HS-27A (cell line): Measurements from ENCODE around the gene KLHDC9.
"Not testable (repeated sequence)": the region's sequence is repeated elsewhere in the genome, so short reads cannot be mapped to it uniquely, and the experiment has no call there.

Experiments used
- DNase-seq: peaks from one replicate; pipeline ENCODE4 v3.0.0-alpha.2; 2012; ENCODE audit warnings: low read depth, missing footprints

The KLHDC9 gene, protein sequence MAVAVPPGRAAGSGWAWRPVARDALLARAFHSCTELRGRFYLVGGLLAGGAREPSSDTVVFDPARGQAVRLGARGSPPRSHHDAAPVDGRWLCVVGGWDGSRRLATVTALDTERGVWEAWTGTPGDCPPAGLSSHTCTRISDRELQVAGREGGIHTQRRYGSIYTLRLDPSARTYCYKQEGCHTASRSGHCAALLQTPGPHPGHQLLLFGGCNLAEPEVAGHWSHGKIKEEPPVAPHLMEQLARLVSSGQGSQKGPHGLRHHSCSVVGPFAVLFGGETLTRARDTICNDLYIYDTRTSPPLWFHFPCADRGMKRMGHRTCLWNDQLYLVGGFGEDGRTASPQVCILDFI

DNA sequence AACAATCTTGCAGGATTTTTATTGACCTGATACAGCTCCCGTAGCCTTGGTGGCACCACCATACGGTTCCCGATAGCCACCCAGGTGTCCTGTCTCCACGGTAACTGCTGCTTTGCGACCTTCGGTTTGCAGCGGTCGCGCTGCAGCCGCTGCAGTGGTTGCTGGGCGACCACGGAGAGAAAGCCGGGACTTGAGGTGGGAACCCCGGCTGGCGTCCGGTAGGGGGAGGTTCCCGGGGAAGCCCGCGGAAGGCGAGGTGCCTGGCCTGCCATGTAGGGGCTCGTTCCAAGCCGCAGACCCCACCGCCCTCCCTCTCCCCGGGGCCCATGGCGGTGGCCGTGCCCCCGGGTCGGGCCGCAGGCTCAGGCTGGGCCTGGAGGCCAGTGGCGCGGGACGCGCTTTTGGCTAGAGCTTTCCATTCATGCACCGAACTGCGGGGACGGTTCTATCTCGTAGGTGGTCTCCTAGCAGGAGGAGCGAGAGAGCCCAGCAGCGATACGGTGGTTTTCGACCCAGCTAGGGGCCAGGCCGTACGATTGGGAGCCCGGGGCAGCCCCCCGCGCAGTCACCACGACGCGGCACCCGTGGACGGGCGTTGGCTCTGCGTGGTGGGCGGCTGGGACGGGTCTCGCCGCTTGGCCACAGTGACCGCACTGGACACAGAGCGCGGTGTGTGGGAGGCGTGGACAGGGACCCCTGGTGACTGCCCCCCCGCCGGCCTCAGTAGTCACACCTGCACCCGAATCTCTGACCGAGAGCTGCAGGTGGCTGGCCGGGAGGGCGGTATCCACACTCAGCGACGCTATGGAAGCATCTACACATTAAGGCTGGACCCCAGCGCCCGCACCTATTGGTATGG is at the start of gene KLHDC9:
TSS of gene KLHDC9 (plus strand) at position 152 of the 859 bp plus-strand sequence. CDS start at position 327, 175 bp downstream.
- DNase-seq = no peak

DNA sequence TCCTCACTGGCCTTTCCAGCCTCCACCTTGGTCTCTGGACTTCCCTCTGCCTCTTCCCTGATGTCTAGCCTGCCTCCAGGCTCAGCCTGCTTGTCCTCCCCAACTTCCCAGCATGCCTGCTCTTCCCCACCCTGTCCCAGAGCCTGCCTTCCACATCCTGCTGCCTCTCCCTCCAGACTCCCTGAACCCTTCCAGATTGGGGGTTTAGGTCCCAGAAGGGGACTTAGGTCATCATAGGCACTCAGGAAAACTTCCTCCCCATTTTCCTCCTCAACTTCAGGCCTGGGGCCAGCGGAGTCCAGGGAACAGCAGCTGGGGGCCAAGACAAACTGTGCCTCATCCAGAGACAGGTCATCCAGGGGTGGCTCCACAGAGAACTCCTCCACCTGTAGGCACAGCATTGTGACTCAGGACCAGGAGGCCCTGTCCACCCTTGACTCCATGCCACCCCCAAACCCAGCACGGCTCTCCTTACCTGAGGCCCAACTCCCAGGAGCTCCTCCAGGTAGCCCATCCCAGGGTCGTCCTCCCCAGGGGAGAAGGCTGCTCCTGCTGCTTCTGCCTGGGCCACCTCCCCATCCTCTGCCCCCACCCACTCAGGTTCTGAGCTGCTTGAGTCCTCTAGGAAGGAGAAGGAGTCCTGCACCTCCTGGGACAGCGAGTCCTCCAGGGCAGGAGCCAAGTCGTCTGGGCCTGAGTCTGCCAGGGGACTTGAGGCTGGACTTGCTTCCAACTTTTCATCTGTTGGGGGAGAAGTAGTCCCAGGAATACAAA is 49.0 kb upstream of the KLHDC9 start:
- no peak for DNase-seq

DNA sequence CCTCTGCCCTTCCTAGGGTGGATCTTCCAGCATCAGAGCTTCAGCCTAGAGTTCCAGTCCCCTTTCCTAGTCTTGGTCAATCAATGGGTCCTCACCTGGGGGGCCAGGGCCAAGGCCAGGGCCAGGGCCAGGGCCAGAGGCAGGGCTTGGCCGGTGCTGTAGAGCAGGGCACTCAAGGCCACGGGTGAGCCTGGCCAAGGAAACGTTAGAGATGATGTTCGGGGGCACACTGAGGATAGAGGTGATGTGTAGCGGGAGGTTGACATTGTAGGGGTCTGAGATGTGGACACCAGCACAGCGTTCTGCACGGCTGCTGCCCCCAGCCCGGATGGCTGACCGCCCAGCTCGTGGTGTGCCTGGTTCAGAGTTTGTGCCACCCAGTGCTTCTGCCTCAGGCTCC is 46.9 kb upstream of the KLHDC9 start:
- DNase-seq = no peak

DNA sequence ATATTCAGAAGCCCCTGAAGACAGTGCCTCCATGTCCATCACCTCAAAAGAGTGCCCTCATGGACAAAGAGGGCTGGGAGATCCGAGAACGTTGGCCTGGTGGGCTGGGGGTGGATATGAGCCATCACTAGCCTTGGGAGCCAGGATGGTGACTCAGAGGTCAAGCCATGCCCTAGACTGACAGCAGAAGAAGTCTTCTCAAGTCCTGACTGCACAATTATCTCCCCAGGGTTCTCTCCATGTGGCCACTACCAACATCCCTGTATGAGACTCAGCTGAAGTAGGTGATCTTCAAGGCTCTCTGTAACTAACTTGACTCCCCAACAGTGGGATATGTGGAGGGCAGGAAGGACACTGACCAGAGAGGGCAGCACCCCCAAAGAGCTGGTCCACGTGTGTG is 45.3 kb upstream of the KLHDC9 start:
- no peak for DNase-seq

DNA sequence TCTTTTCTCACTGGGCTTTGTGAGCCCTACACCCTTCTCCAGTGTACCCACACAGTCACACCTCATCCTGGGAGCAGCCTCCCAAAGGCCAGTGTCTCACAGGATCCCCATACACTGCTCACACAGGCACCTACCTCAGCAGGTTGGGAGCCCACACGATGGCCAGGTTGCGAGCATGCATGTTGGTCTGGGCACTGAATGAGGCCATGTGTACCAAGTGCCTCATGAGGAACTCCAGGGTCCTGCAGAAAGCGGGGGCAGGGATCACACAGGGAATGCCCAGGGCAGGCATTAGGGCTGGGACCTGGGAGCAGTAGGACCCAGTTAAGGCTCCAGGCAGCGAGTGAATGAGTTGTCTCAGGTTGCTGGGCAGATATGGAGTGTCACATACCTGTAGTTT is 43.9 kb upstream of the KLHDC9 start:
- no peak for DNase-seq

DNA sequence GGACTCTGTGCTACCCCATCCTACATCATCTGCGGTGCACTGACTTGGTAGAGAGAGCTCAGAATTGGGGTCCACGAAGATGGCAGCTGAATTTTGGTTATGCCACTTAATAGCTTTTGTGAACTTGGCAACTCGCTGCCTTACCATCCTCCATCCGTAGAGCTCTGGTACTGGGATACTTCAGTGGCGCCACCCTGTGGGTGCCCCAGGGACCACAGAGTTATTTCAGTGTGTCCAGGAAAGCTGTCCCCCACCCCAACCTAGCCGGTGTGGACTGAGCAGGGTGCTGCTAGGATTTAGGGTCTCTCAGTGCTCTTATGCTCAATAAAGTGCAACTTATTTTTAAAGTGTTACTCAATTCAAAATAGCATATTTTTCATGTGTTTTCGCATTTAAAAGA is 43.4 kb upstream of the KLHDC9 start:
- DNase-seq = no peak

DNA sequence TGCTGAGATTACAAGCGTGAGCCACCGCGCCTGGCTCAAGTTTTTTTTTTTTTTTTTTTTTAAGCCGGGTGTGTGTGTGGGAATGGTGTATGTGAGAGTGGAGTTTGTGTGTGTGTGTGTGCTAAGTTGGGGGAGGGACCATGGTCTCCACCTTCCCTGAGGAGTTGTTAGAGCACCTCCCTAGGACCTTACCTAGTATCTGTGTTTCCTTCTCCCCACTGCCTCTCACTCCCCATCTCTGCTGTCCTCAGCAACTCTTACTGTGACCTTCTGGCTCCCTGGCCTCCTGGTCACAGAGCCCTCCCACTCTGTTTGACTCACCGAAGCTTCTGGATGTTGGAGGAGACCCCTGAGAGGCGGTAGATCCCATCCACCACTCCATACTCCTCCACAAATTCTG is 38.9 kb upstream of the KLHDC9 start:
- no peak for DNase-seq

DNA sequence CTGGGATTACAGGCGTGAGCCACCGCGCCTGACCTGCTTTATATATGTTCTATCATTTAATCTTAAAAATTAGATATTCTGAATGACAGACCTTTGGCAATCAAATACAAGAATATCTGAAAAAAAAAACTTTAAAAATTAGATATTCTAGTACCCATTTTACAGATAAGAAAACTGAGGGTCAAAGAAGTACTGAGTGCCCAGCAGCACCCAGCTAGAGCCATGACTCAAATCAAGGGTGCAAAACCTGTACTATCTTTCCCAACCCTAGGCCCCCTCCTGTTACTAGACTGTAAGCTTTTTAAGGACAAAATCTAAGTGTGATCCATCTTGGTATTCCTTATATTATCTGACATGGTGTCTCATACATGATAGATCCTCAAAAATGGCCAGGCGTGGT is 36.7 kb upstream of the KLHDC9 start:
- no peak for DNase-seq

DNA sequence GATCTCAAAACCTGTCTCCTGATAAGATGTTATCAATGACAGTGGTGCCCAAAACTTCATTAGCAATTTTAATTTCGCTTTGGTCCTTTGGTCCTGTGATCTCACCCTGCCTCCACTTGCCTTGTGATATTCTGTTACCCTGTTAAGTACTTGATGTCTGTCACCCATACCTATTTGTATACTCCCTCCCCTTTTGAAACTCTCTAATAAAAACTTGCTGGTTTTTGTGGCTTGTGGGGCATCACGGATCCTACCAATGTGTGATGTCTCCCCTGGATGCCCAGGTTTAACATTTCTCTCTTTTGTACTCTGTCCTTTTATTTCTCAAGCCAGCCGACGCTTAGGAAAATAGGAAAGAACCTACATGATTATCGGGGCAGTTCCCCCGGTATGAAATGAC is 34.2 kb upstream of the KLHDC9 start:
- not testable (repeated sequence) for DNase-seq

DNA sequence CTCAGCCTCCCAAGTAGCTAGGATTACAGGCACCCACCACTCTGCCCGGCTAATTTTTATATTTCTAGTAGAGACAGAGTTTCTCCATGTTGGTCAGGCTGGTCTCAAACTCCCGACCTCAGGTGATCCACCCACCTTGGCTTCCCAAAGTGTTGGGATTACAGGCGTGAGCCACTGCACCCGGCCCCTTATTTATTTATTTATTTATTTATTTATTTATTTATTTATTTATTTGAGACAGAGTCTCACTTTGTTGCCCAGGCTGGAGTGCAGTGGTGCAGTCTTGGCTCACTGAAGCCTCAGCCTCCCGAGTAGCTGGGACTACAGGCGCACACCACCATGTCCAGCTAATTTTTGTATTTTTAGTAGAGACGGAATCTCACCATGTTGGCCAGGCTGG is 32.5 kb upstream of the KLHDC9 start:
- DNase-seq = not testable (repeated sequence)

DNA sequence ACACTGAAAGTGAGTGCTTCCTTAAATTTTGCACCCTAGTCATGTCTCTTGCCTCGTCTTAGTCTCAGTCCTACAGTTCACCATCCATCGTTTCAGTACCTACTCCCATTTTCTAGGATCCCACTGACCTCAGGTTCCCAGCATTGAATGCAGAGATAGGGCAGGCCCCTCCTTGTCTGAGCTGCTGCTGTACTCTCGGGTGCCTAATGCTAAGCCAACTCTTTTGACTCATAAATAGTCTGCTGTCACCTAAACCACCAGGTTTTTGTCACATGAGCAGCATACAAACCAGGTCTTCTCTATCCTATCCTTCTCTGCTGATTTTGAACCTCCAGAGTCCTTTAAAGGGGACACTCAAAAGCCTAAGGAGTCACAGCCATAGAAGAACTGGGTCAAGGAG is 31.5 kb upstream of the KLHDC9 start:
- no peak for DNase-seq

DNA sequence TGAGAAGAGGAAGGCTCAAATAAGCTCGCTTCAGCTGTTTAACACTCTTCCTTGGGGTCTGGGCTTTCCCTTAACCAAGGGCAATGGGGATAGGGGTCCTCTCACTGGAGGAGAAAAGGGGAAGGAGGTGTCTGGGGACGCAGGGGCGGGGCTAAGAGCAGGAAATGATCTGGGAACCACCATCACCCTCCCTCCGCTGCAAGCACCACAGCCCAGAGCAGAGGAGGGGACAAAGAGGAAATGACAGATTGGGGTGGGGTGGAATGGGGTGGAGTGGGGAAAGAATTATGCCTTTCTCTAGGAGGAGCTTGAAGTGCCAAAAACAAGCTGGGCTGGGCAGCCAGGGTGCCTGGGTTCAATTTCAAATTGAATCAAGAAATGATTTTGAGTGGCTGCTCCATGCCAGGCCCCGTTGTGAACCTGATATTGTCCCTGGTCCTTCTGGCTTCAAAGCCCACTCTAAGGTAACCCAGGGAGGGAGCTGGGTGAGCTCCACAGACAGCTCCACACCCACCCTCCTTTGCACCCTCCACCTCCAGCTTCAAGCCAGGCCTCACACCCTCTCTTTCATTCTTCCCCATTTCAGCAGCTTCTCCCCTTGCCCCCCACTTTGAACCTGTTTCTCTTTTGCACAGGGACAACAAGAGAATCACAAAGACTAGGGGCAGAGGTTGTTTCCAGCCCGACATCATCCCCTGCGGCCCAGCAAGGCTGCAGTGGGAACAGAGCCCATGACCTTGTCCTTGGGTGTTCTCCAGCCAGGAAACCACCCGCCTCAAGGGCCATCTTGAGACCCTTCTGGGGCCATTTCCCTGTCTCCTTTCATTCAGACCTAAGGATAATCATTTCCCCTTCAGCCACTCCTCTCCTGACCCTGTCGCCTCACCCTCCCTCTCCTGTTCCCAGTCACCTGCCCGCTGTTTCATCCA is 29.6 kb upstream of the KLHDC9 start:
- DNase-seq = no peak

DNA sequence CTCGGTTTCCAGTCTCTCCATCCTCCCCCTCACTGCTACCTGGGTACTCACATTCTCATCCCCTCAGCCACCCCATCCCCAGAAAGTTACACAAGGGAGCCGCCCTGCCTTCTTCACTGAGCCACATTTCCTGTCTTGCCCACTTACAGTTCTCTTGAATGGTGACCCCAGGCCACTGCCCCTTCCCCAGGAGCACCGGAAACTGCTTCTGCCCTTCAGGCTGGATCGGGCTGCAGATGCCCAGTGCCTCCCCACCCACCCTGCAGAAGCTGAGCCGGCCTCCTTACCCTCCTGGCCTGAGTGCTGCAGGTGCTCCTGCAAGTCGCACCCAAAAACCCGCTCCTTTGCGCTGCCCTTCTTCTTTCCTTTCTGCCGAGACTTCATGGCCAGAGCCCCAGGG is 28.9 kb upstream of the KLHDC9 start:
- no peak for DNase-seq

DNA sequence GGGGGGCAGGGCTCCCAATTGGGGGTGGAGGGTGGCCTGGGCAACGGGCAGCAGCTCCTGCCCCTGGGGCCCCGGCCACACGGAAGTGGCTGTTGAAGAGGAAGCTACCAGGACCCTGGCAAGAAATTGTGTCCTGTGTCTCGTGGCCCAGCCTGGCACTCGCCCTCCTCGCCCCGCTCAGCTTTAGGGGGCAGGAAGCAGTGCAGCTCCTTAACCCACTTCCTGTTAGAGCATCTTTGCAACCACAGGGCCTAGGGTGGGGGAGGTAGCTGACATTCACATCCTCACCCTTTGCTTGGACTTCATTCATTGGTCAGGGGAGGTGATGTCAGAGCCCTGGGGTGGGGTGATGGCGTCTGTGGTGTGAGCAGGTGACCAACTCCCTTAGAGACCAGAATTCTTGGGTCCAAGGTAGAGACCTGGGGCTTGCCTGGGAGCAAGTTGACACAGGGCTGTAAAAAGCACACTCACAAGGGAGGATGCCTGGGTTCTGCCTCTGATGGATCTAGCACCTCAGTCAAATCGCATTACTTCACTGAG is 28.4 kb upstream of the KLHDC9 start, which contains the start of gene ARHGAP30:
TSS of gene ARHGAP30 (minus strand) at position 161 of the 540 bp plus-strand sequence. CDS start 267 bp downstream, outside the sequence.
- DNase-seq = no peak

DNA sequence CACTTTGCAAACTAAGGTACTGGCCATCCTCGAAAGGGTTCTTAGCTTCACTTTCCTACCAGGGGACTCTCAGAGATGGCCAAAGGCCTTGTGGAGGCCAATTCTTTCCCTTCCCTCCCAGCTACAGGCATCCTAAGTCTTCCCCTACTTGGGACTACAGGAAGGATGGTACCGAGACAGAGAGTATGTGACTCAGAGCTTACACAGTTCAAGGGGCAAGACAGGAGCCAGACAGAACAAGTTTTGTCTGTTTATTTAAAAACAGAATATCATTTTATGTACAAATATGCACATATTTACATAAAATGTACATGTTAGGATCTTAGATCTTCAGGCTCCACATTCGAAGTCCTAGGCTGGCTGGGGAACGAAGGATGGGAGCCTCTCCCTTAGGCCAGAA is 27.4 kb upstream of the KLHDC9 start:
- DNase-seq = no peak

DNA sequence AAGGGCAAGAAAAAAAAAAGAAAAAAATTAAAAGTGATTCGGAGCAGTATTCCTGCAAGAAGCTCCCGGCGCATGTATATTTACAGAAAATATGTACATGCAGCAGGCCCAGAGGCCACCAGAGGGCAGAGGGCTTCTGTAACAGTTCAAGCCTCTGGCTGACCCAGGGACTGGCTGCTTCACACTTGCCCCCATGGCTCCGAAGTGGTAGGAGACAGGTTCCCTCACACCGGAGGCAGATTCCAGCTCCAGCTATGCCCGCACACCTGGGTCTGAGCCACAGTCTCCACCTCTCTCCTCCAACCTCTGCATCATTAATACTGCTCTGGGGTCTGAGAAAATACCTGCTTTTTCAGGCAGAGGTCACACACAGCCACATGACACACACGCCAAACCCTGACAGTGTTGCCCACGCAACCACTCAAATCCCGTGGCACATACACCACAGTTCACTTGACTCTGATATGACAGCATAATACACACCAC is 26.2 kb upstream of the KLHDC9 start:
- DNase-seq = no peak

DNA sequence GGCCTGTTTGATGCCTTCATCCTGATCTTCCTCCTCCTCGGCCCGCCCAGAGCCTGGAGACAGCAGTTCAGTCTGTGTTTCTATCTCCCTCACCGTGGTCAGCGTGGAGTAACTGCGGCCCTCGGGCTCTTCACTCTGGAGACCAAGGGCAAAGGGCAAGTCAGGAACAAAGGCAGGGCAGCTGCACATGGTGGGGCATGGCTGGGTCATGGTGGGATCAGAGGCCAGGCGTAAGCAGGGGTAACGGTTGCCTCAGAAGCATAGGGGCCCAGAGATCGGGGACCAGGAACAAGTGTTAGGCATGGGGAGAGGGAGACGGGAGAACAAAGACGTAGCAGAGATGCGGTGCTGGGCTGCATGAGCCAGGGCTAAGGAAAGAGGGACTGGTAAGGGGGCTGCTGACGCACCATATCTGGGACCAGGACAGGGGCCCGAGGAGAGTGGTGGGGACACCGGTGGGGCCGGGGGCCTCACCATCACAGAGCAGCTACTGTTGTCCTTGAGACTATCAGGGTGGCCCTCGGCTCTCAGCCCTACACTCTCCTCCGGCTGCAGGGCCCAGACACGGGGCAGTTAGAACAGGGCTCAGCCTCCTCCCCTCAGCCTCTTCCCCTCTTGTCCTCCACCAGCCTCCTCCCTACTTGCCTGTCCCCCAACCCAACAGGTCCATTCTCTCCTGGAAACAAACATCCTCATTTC is 25.3 kb upstream of the KLHDC9 start:
- no peak for DNase-seq

DNA sequence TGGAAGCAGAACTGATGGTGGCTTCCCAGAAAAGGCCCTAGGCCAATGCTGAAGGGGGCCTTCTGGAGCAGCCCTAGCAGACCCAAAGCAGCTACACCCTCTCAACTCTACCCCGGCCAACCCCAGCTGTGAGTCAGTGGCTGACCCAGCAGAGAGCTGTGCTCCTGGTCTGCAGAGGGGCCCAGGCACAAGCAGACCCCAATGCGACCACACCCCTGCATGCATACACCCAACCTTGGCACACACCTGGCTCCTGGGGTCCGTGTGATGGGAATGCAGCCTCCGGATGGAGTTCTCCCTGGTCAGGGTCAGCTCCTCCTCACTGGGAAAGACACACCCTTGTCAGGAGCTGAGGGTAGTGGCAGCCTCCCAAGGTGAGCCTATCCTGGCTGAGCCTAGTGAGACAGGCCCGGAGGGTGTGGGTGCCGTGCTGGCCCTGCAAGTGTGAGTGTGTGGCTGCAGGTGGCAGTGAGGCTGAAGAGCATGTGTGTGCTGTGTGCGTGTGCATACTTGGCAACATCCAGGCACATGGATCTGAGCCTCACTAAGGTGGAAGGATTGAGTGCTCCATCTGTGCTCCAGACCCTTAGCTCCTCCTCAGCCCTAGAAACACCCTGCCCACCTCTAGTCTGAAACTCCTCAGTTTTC is 24.6 kb upstream of the KLHDC9 start:
- DNase-seq = no peak

DNA sequence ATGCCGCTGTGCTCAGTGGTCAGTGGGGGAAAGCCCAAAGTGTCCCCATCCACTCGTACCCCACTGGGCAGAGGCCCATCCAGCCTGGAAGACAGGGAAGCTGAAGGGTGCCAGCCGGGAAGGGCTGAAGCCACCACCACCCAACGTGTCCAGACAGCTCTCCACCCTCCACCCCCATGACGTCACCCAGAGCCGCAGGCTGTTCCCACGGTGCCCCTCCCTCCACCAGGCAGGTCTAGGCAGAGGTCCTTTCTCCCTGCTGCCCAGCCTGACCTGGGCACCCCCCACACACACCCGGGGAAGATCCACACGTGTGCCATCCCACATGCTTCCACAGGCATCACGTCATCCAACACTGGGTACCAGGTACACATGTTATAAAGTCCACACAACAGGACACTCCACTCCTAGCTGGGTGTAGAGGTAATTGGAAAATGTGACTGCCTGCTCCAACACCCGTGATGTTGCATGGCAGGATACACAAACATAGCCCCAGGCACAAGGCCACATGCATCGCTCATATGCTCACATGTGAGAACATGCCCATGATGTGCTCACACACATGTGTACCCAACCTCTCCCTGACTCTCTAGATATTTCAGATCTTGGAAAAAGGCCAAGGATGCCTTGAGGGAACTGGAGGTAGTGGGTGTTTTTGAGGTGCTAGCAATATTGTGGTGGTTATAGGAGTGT is 23.3 kb upstream of the KLHDC9 start:
- no peak for DNase-seq
